SU-DHL-6 (cell line): ENCODE data around the gene SLC43A1.
A peak's percentile ranks its signal among the peaks of the same experiment; 100 is the strongest.

Experiments used
- H2AFZ ChIP-seq: fragments of 200-600 bp; sonication (generic); 2 replicates; pipeline ENCODE4 v1.6.1; 2014; ENCODE audit warnings: low read depth, mild to moderate bottlenecking, moderate library complexity, mixed read lengths, antibody characterized with exemption, low read length; ENCODE audit not compliant: severe bottlenecking
- H3F3A ChIP-seq: fragments of 200-600 bp; shearing (Covaris generic); 2 replicates; pipeline ENCODE4 v1.6.0; 2016; ENCODE audit warnings: antibody characterized with exemption, mild to moderate bottlenecking; ENCODE audit not compliant: insufficient read depth
- H3K27ac ChIP-seq: fragments of 200-600 bp; sonication (generic); 2 replicates; pipeline ENCODE4 v1.5.1; 2016; ENCODE audit warnings: low read depth, mild to moderate bottlenecking, low read length, moderate library complexity, mixed read lengths
- H3K27me3 ChIP-seq: fragments of 200-600 bp; sonication (generic), shearing (Covaris generic); 2 replicates; pipeline ENCODE4 v1.6.0; 2014; ENCODE audit warnings: mild to moderate bottlenecking, low read length
- H3K36me3 ChIP-seq: fragments of 200-600 bp; sonication (generic); 2 replicates; pipeline ENCODE4 v1.6.1; 2014; ENCODE audit warnings: mild to moderate bottlenecking, low read length, mixed read lengths
- H3K4me2 ChIP-seq: fragments of 300-600, 200-600 bp; shearing (Covaris generic), sonication (generic); 2 replicates; pipeline ENCODE4 v1.6.0; 2014; ENCODE audit warnings: low read length, low read depth, mild to moderate bottlenecking; ENCODE audit not compliant: poor library complexity, severe bottlenecking
- H3K4me3 ChIP-seq: fragments of 200-600 bp; sonication (generic); 2 replicates; pipeline ENCODE4 v1.5.1; 2014; ENCODE audit warnings: antibody characterized with exemption, low read length, mild to moderate bottlenecking, mixed read lengths; ENCODE audit not compliant: insufficient read depth, poor library complexity, severe bottlenecking
- H3K79me2 ChIP-seq: fragments of 200-600 bp; sonication (generic); 2 replicates; pipeline ENCODE4 v1.6.1; 2014; ENCODE audit warnings: mild to moderate bottlenecking, low read length, moderate library complexity; ENCODE audit not compliant: insufficient read depth
- H3K9ac ChIP-seq: fragments of 200-600 bp; sonication (generic); 2 replicates; pipeline ENCODE4 v1.7.0; 2014; ENCODE audit warnings: mild to moderate bottlenecking, low read length
- H3K9me2 ChIP-seq: fragments of 200-600 bp; sonication (generic); replicated peaks from 2 replicates; pipeline ENCODE4 v1.6.1; 2014; ENCODE audit warnings: low read length; ENCODE audit not compliant: insufficient read depth
- H3K9me3 ChIP-seq: fragments of 200-600 bp; sonication (generic); 2 replicates; pipeline ENCODE4 v1.6.1; 2014; ENCODE audit warnings: low read length, mixed read lengths; ENCODE audit not compliant: insufficient read depth
- H4K20me1 ChIP-seq: fragments of 200-600 bp; sonication (generic); 2 replicates; pipeline ENCODE4 v1.6.1; 2014; ENCODE audit warnings: low read depth, mild to moderate bottlenecking, antibody characterized with exemption, low read length, moderate library complexity, mixed read lengths
- EZH2phosphoT487 ChIP-seq: fragments of 200-600 bp; sonication (generic), shearing (Covaris generic); conservative IDR thresholded peaks from 2 replicates; pipeline ENCODE4 v1.6.1; 2018; ENCODE audit warnings: mild to moderate bottlenecking, antibody characterized with exemption, low read length, moderate library complexity, mixed read lengths
- TF ChIP-seq, protein P1 (sequence below): fragments of 200-600 bp; sonication (generic); IDR thresholded peaks from one replicate; pipeline ENCODE4 v1.5.1; 2017; ENCODE audit warnings: antibody characterized with exemption, mild to moderate bottlenecking, low read length, moderate library complexity; ENCODE audit not compliant: insufficient read depth, poor library complexity, severe bottlenecking

The SLC43A1 gene

DNA sequence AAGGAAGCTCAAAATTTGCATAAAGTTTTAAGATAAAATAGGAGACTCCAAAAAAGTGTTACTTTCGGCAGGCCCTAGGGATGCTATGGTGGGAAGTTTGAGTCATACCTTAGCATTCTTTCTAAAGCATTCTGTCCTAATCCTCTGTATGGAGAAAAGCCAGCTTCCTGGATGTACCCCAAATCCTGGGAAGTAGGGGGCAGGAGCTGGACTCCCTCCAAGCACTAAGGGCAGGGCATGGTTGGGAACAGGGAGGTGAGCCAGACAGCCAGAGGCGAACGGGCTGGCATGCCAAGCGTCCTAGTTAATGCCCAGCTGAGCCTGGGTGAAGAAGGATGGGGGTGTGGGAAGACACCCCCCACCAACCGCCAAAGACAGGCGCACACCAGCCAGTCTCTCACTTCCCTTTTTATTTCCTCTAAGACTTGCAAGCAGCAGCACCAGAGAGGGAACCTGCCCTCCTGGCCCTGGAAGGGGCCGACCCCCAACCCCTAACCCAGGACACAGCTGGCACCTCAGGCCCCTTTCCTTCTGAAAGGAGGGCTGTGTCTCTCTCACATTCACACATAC lies 31.3 kb downstream of the SLC43A1 start:
- 0 out of 2 replicates have a peak, but pooled peaks cover 12% of the 10 kb centered on the region for H3K36me3 ChIP-seq
- no peak overlapping the region for H2AFZ ChIP-seq
- no peak overlapping the region for H3K4me2 ChIP-seq
- H3K79me2 ChIP-seq: no peaks in the 10 kb centered on the region
- no peak overlapping the region for H3K9ac ChIP-seq
- no peak overlapping the region for H3K27ac ChIP-seq
- no peaks in the 10 kb centered on the region for H3K27me3 ChIP-seq
- no peaks in the 10 kb centered on the region for H3K9me3 ChIP-seq
- TF ChIP-seq, protein P1, sequence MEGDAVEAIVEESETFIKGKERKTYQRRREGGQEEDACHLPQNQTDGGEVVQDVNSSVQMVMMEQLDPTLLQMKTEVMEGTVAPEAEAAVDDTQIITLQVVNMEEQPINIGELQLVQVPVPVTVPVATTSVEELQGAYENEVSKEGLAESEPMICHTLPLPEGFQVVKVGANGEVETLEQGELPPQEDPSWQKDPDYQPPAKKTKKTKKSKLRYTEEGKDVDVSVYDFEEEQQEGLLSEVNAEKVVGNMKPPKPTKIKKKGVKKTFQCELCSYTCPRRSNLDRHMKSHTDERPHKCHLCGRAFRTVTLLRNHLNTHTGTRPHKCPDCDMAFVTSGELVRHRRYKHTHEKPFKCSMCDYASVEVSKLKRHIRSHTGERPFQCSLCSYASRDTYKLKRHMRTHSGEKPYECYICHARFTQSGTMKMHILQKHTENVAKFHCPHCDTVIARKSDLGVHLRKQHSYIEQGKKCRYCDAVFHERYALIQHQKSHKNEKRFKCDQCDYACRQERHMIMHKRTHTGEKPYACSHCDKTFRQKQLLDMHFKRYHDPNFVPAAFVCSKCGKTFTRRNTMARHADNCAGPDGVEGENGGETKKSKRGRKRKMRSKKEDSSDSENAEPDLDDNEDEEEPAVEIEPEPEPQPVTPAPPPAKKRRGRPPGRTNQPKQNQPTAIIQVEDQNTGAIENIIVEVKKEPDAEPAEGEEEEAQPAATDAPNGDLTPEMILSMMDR: no peak
- TF ChIP-seq EZH2phosphoT487: no peak
- H3K9me2 ChIP-seq: no peaks in the 10 kb centered on the region
- H3K4me3 ChIP-seq: no peak overlapping the region
- no peaks in the 10 kb centered on the region for H3F3A ChIP-seq
- no peaks in the 10 kb centered on the region for H4K20me1 ChIP-seq

DNA sequence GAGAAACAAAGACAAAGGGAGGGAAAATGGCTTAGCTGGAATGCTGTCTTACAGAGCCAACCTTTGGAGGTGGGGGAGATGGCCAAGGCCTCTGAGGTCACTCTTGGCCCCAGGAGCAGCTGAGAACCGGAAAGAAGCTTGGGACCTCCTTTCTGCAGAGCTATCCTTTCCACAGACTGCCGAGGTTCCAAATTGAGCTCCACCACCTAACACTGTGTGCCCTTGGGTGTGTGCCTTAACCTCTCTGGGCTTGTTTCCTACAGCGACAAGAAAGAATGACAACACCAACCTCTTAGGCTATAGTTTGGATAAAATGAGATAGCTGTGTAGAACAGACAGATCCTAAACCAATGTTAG lies 32.0 kb downstream of the SLC43A1 start:
- H3K9me3 ChIP-seq: no peaks in the 10 kb centered on the region
- H3K9me2 ChIP-seq: no peaks in the 10 kb centered on the region
- 0 out of 2 replicates have a peak, but pooled peaks cover 12% of the 10 kb centered on the region for H3K36me3 ChIP-seq
- peak overlapping the region; percentile 16 for H3K4me2 ChIP-seq
- TF ChIP-seq, protein P1: no peak
- TF ChIP-seq EZH2phosphoT487: no peak
- no peaks in the 10 kb centered on the region for H3K27me3 ChIP-seq
- H4K20me1 ChIP-seq: no peaks in the 10 kb centered on the region
- no peaks in the 10 kb centered on the region for H3F3A ChIP-seq
- H3K9ac ChIP-seq: no peak overlapping the region
- no peaks in the 10 kb centered on the region for H3K79me2 ChIP-seq
- no peak overlapping the region for H2AFZ ChIP-seq
- no peak overlapping the region for H3K4me3 ChIP-seq
- no peak overlapping the region for H3K27ac ChIP-seq

- TF ChIP-seq, protein P1: peak; percentile 29
- TF ChIP-seq EZH2phosphoT487: no peak
- Histone ChIP-seq H3K79me2 (no peaks in the 10 kb centered on the region), H3K27ac (no peak overlapping the region), H4K20me1 (no peaks in the 10 kb centered on the region), H3K36me3 (0 out of 2 replicates have a peak, but pooled peaks cover 12% of the 10 kb centered on the region), H3K27me3 (no peaks in the 10 kb centered on the region), H3K9ac (no peak overlapping the region), H3K4me3 (no peak overlapping the region), H3K9me2 (no peaks in the 10 kb centered on the region), H3F3A (no peaks in the 10 kb centered on the region), H3K9me3 (no peaks in the 10 kb centered on the region), H3K4me2 (peak overlapping the region; percentile 16), H2AFZ (no peak overlapping the region)
Observed at GRCh38 chr11:57482782-57483561, 32.5 kb downstream of the SLC43A1 start.
